MM.1S (cell line): ENCODE results near the gene CLASP1.

Source experiments
- EZH2phosphoT487 ChIP-seq: fragments of 300-600 bp; sonication (generic); IDR thresholded peaks from 2 replicates; pipeline ENCODE4 v1.6.1; 2018; ENCODE audit warnings: antibody characterized with exemption, low read length
- TF ChIP-seq, protein P1 (sequence below): fragments of 300-600 bp; sonication (generic); IDR thresholded peaks from 2 replicates; pipeline ENCODE4 v1.5.1; 2016; ENCODE audit warnings: antibody characterized with exemption, low read length, mixed read lengths

DNA sequence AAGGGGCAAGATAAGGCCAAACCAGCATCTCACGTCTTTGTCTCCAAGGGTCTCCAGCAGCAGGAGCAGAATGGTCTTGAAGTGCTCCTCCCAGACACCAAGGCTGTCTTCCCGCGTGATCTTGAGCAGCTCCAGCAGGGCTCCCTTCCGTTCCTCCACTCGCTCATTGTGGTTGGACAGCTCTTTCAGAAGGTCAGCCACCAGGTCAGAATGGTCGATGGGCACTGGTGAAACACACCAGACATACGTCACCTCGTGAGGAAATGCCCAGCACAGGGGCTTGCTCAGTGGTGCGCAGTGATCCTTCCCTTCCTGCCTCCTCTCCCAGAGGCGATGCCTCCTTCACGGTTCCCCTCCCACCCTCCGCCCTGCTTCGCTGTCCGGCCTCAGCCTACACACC, 284.2 kb downstream of the CLASP1 start:
- TF ChIP-seq EZH2phosphoT487 = no peak
- TF ChIP-seq, protein P1, sequence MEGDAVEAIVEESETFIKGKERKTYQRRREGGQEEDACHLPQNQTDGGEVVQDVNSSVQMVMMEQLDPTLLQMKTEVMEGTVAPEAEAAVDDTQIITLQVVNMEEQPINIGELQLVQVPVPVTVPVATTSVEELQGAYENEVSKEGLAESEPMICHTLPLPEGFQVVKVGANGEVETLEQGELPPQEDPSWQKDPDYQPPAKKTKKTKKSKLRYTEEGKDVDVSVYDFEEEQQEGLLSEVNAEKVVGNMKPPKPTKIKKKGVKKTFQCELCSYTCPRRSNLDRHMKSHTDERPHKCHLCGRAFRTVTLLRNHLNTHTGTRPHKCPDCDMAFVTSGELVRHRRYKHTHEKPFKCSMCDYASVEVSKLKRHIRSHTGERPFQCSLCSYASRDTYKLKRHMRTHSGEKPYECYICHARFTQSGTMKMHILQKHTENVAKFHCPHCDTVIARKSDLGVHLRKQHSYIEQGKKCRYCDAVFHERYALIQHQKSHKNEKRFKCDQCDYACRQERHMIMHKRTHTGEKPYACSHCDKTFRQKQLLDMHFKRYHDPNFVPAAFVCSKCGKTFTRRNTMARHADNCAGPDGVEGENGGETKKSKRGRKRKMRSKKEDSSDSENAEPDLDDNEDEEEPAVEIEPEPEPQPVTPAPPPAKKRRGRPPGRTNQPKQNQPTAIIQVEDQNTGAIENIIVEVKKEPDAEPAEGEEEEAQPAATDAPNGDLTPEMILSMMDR = no peak
